Melanocyte of skin (primary cell): ENCODE results near the gene HSD17B8. TPM values are rescaled to one million over a fixed set of nuclear protein-coding genes. Genes with fewer than 3 reads are reported as not detected.

Source experiments
- small RNA-seq, 2 donors: library from RNA; depleted of rRNA; stranded (forward); fragments of <200 nt; gene quantifications; one replicate each; pipeline ENCODE3, GENCODE V24; 2012
- total RNA-seq, 2 donors: library from RNA; depleted of rRNA; stranded (reverse); fragments of >200 nt; gene quantifications; 2 replicates each; pipeline ENCODE4 v1.2.3, GENCODE V29; 2012

The HSD17B8 gene
- total RNA-seq = 1 to 10 TPM; 4.3 to 6.5 TPM

GRCh38 chr6:33204415-33205190 is at the start of gene HSD17B8:
Gene HSD17B8, plus strand, starts transcription at chr6:33204655. Its CDS starts 14 bp downstream, at chr6:33204669.

GRCh38 chr6:33192105-33192646 is 12.3 kb upstream of the HSD17B8 start, which contains the start of gene COL11A2:
Gene COL11A2, minus strand, starts transcription at chr6:33192467. Its CDS starts 227 bp downstream, at chr6:33192240.

GRCh38 chr6:33200219-33201146 is 4.0 kb upstream of the HSD17B8 start, which contains the start of the genes RXRB and SLC39A7:
Gene RXRB, minus strand, starts transcription at chr6:33200665. Its CDS starts 189 bp downstream, at chr6:33200476.
Gene SLC39A7, plus strand, starts transcription at chr6:33200867. Its CDS starts 379 bp downstream, at chr6:33201246.

GRCh38 chr6:33208091-33208967 is 3.9 kb downstream of the HSD17B8 start, which contains the start of gene RING1:
Gene RING1, plus strand, starts transcription at chr6:33208500. Its CDS starts 323 bp downstream, at chr6:33208823.

Small RNA genes lying within 50 kb of the gene (small RNA-seq; reads per million reads assigned to genes)
- gene MIR219A1 = 1.0 to 2.4 reads per million in 2 donors
- 0 to 0.64 reads per million in 2 donors for gene RNY4P10

Other genes with a start within 250 kb of the HSD17B8 start
- 100 to 1,000 TPM; 101 to 120 TPM for gene BRD2, start 236.1 kb upstream of the HSD17B8 start, total RNA-seq
- gene HLA-DOA, start 195.1 kb upstream of the HSD17B8 start, total RNA-seq = 1 to 10 TPM in 1 of 2 donors, under 1 TPM in 1; under 0.01 to 1.7 TPM
- gene HLA-DPA1, start 131.0 kb upstream of the HSD17B8 start, total RNA-seq = 10 to 100 TPM; 39.2 to 42.0 TPM
- 1 to 10 TPM; 7.2 to 9.7 TPM for gene HLA-DPB1, start 128.7 kb upstream of the HSD17B8 start, total RNA-seq
- gene COL11A2, start 12.2 kb upstream of the HSD17B8 start, total RNA-seq = under 1 TPM in 1 of 2 donors, not detected in 1; 0.34 TPM
- gene RXRB, start 4.0 kb upstream of the HSD17B8 start, total RNA-seq = 10 to 100 TPM in 1 of 2 donors, 1 to 10 TPM in 1; 8.7 to 13.8 TPM
- 10 to 100 TPM; 45.4 to 58.3 TPM for gene SLC39A7, start 3.8 kb upstream of the HSD17B8 start, total RNA-seq
- gene RING1, start 3.8 kb downstream of the HSD17B8 start, total RNA-seq = 10 to 100 TPM; 23.6 to 25.8 TPM
- gene VPS52, start 67.2 kb downstream of the HSD17B8 start, total RNA-seq = 10 to 100 TPM; 38.3 to 41.0 TPM
- 1,000 to 10,000 TPM; 1,205 to 1,781 TPM for gene RPS18, start 67.4 kb downstream of the HSD17B8 start, total RNA-seq
- 1 to 10 TPM; 3.7 to 7.6 TPM for gene B3GALT4, start 72.5 kb downstream of the HSD17B8 start, total RNA-seq
- gene WDR46, start 84.6 kb downstream of the HSD17B8 start, total RNA-seq = 10 to 100 TPM; 68.5 to 92.6 TPM
- gene PFDN6, start 84.9 kb downstream of the HSD17B8 start, total RNA-seq = 10 to 100 TPM; 32.7 to 58.3 TPM
- 10 to 100 TPM; 19.0 to 23.1 TPM for gene RGL2, start 94.3 kb downstream of the HSD17B8 start, total RNA-seq
- gene TAPBP, start 109.4 kb downstream of the HSD17B8 start, total RNA-seq = 100 to 1,000 TPM; 120 to 228 TPM
- gene ZBTB22, start 113.1 kb downstream of the HSD17B8 start, total RNA-seq = 10 to 100 TPM in 1 of 2 donors, 1 to 10 TPM in 1; 7.7 to 12.7 TPM
- 10 to 100 TPM; 28.9 to 45.6 TPM for gene DAXX, start 118.3 kb downstream of the HSD17B8 start, total RNA-seq
- gene KIFC1, start 187.2 kb downstream of the HSD17B8 start, total RNA-seq = 10 to 100 TPM; 32.0 to 59.6 TPM
- 10 to 100 TPM; 11.7 to 16.5 TPM for gene PHF1, start 206.4 kb downstream of the HSD17B8 start, total RNA-seq
- 100 to 1,000 TPM; 139 to 144 TPM for gene CUTA, start 213.5 kb downstream of the HSD17B8 start, total RNA-seq
- gene SYNGAP1, start 215.4 kb downstream of the HSD17B8 start, total RNA-seq = 1 to 10 TPM; 4.8 to 5.3 TPM
- 1 to 10 TPM; 3.8 to 7.3 TPM for gene ZBTB9, start 249.9 kb downstream of the HSD17B8 start, total RNA-seq